ENCODE results near the gene HNRNPLL. TPM values are rescaled to one million over a fixed set of nuclear protein-coding genes. Genes with fewer than 3 reads are reported as not detected.

HNRNPLL gene
- total RNA-seq, 1 donor from 2014 or later, result 29.6 TPM

- H3K4me3 ChIP-seq (ENCODE audit: low read depth, low read length), result no peak overlapping the region
- no peak for TF ChIP-seq CTCF (conservative IDR thresholded peaks at IDR 0.05; ENCODE audit: low read depth, low read length)
- DNase-seq (ENCODE audit: low read depth), result no peak
Observed at GRCh38 chr2:38557217-38557616, 45.5 kb downstream of the HNRNPLL start.

- DNase-seq (ENCODE audit: low read depth), result no peak
- no peak for TF ChIP-seq CTCF (conservative IDR thresholded peaks at IDR 0.05; ENCODE audit: low read depth, low read length)
- H3K4me3 ChIP-seq (ENCODE audit: low read depth, low read length), result no peak overlapping the region
Observed at GRCh38 chr2:38556006-38556801, 46.5 kb downstream of the HNRNPLL start.

- no peak for DNase-seq (ENCODE audit: low read depth)
Observed at GRCh38 chr2:38554973-38555595, 47.6 kb downstream of the HNRNPLL start.

GRCh38 chr2:38553554-38553953 is 49.2 kb downstream of the HNRNPLL start:
- no peak overlapping the region for H3K4me3 ChIP-seq (ENCODE audit: low read depth, low read length)
- no peak for TF ChIP-seq CTCF (conservative IDR thresholded peaks at IDR 0.05; ENCODE audit: low read depth, low read length)
- no peak for DNase-seq (ENCODE audit: low read depth)

More at GRCh38 chr2:38554973-38555595, 47.6 kb downstream of the HNRNPLL start:
- no peak overlapping the region for H3K4me3 ChIP-seq (ENCODE audit: low read depth, low read length)
- TF ChIP-seq CTCF (conservative IDR thresholded peaks at IDR 0.05; ENCODE audit: low read depth, low read length), result peak; percentile 69

GRCh38 chr2:38552259-38552658 is 50.5 kb downstream of the HNRNPLL start:
- DNase-seq (ENCODE audit: low read depth), result no peak

GRCh38 chr2:38551746-38552145 is 51.0 kb downstream of the HNRNPLL start:
- H3K4me3 ChIP-seq (ENCODE audit: low read depth, low read length), result no peak overlapping the region
- no peak for TF ChIP-seq CTCF (conservative IDR thresholded peaks at IDR 0.05; ENCODE audit: low read depth, low read length)
- no peak for DNase-seq (ENCODE audit: low read depth)

More at GRCh38 chr2:38552259-38552658, 50.5 kb downstream of the HNRNPLL start:
- no peak overlapping the region for H3K4me3 ChIP-seq (ENCODE audit: low read depth, low read length)
- no peak for TF ChIP-seq CTCF (conservative IDR thresholded peaks at IDR 0.05; ENCODE audit: low read depth, low read length)

Data from epithelial cell of proximal tubule (primary cell).